GM12878 (cell line): ENCODE measurements around the gene P2RX7.

Source experiments
- CHD2 ChIP-seq: IDR thresholded peaks from 2 replicates; pipeline ENCODE4 v1.6.1; 2011; ENCODE audit warnings: low read depth, low read length, improper control_type of control experiment, borderline replicate concordance
- FOXM1 ChIP-seq: IDR thresholded peaks from 2 replicates; pipeline ENCODE4 v1.6.1; 2012; ENCODE audit warnings: low read depth, mild to moderate bottlenecking, inconsistent platforms, low read length, moderate library complexity
- MEF2A ChIP-seq: IDR thresholded peaks from 2 replicates; pipeline ENCODE4 v1.6.1; 2011; ENCODE audit warnings: low read depth, mild to moderate bottlenecking, low read length, moderate library complexity; ENCODE audit not compliant: insufficient read depth
- PAX8 ChIP-seq: fragments of 450-650 bp; IDR thresholded peaks from 2 replicates; pipeline ENCODE4 v1.6.1; 2017; ENCODE audit warnings: mild to moderate bottlenecking, moderate library complexity
- POLR2A ChIP-seq: IDR thresholded peaks from 2 replicates; pipeline ENCODE4 v1.6.1; 2011; ENCODE audit warnings: low read depth, mild to moderate bottlenecking, low read length
- RBBP5 ChIP-seq: fragments of 200-600 bp; sonication (generic); conservative IDR thresholded peaks from 2 replicates; pipeline ENCODE4 v1.6.1; 2016
- TF ChIP-seq, protein P1 (sequence below): fragments of 450-650 bp; IDR thresholded peaks from 2 replicates; pipeline ENCODE4 v1.6.1; 2017; ENCODE audit warnings: mild to moderate bottlenecking, moderate library complexity
- TF ChIP-seq, protein P2 (sequence below): IDR thresholded peaks from 2 replicates; pipeline ENCODE4 v1.6.1; 2011; ENCODE audit warnings: borderline replicate concordance, low read depth, mild to moderate bottlenecking, moderate library complexity, mixed read lengths, low read length; ENCODE audit not compliant: insufficient read depth; ENCODE audit errors: extremely low read length

DNA sequence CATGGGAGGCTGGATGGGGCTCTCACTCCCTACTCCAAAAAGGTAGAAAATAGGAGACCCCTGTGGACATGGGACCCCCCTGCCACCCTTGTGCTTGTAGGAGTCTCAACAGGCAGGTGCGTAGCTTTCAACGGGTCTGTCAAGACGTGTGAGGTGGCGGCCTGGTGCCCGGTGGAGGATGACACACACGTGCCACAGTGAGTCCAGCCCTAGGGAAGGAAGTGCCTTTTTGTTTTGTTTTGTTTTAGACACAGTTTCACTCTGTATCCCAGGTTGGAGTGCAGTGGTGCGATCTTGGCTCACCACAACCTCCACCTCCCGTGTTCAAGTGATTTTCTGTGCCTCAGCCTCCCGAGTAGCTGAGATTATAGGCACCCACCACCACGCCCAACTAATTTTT lies 90.2 kb downstream of the P2RX7 start:
- no peak for TF ChIP-seq CHD2
- TF ChIP-seq, protein P1, sequence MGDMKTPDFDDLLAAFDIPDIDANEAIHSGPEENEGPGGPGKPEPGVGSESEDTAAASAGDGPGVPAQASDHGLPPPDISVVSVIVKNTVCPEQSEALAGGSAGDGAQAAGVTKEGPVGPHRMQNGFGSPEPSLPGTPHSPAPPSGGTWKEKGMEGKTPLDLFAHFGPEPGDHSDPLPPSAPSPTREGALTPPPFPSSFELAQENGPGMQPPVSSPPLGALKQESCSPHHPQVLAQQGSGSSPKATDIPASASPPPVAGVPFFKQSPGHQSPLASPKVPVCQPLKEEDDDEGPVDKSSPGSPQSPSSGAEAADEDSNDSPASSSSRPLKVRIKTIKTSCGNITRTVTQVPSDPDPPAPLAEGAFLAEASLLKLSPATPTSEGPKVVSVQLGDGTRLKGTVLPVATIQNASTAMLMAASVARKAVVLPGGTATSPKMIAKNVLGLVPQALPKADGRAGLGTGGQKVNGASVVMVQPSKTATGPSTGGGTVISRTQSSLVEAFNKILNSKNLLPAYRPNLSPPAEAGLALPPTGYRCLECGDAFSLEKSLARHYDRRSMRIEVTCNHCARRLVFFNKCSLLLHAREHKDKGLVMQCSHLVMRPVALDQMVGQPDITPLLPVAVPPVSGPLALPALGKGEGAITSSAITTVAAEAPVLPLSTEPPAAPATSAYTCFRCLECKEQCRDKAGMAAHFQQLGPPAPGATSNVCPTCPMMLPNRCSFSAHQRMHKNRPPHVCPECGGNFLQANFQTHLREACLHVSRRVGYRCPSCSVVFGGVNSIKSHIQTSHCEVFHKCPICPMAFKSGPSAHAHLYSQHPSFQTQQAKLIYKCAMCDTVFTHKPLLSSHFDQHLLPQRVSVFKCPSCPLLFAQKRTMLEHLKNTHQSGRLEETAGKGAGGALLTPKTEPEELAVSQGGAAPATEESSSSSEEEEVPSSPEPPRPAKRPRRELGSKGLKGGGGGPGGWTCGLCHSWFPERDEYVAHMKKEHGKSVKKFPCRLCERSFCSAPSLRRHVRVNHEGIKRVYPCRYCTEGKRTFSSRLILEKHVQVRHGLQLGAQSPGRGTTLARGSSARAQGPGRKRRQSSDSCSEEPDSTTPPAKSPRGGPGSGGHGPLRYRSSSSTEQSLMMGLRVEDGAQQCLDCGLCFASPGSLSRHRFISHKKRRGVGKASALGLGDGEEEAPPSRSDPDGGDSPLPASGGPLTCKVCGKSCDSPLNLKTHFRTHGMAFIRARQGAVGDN: no peak
- no peak for TF ChIP-seq MEF2A
- no peak for TF ChIP-seq POLR2A
- TF ChIP-seq RBBP5: no peak
- TF ChIP-seq, protein P2, sequence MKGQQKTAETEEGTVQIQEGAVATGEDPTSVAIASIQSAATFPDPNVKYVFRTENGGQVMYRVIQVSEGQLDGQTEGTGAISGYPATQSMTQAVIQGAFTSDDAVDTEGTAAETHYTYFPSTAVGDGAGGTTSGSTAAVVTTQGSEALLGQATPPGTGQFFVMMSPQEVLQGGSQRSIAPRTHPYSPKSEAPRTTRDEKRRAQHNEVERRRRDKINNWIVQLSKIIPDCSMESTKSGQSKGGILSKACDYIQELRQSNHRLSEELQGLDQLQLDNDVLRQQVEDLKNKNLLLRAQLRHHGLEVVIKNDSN: no peak
- TF ChIP-seq FOXM1: no peak
- no peak for TF ChIP-seq PAX8
